HepG2 (cell line): ENCODE measurements around the gene ANKRD31. TPM values are rescaled to one million over a fixed set of nuclear protein-coding genes. Genes with fewer than 3 reads are reported as not detected.

Experiments
- BHLHE40 ChIP-seq: IDR thresholded peaks from 2 replicates; pipeline ENCODE4 v1.6.1; 2011; ENCODE audit warnings: low read length, improper control_type of control experiment
- DNMT1 ChIP-seq: sonication (generic); formaldehyde crosslinking; IDR thresholded peaks from 2 replicates; pipeline ENCODE4 v1.5.1; 2020; ENCODE audit warnings: mild to moderate bottlenecking, missing genetic modification reagents
- DNMT3B ChIP-seq: conservative IDR thresholded peaks from 2 replicates; pipeline ENCODE4 v1.6.1; 2016; ENCODE audit warnings: missing biosample characterization, control low read depth
- ELF3 ChIP-seq: IDR thresholded peaks from 2 replicates; pipeline ENCODE4 v1.6.1; 2016; ENCODE audit warnings: missing genetic modification reagents, missing compliant biosample characterization
- FOSL1 ChIP-seq: sonication (generic); formaldehyde crosslinking; IDR thresholded peaks from 2 replicates; pipeline ENCODE4 v1.9.0; 2021; ENCODE audit warnings: missing genetic modification reagents, borderline replicate concordance
- HDAC6 ChIP-seq: fragments of 200-600 bp; sonication (generic); IDR thresholded peaks from 2 replicates; pipeline ENCODE4 v1.7.0; 2017; ENCODE audit warnings: mild to moderate bottlenecking, antibody characterized with exemption, low read length, low read depth
- JARID2 ChIP-seq: sonication (generic); formaldehyde crosslinking; IDR thresholded peaks from 2 replicates; pipeline ENCODE4 v1.8.1; 2023; ENCODE audit warnings: missing genetic modification reagents, inconsistent platforms; ENCODE audit not compliant: insufficient replicate concordance
- NFE2L1 ChIP-seq: sonication (generic); formaldehyde crosslinking; IDR thresholded peaks from 2 replicates; pipeline ENCODE4 v1.4.0; 2020; ENCODE audit warnings: missing genetic modification reagents, mild to moderate bottlenecking, borderline replicate concordance
- NFYB ChIP-seq: sonication (generic); formaldehyde crosslinking; IDR thresholded peaks from 2 replicates; pipeline ENCODE4 v1.4.0; 2020; ENCODE audit warnings: missing genetic modification reagents
- POLR2G ChIP-seq: fragments of 200-400 bp; formaldehyde crosslinking; IDR thresholded peaks from 2 replicates; pipeline ENCODE4 v1.6.1; 2018; ENCODE audit warnings: mild to moderate bottlenecking, low read depth, low read length, moderate library complexity
- RBM39 ChIP-seq: fragments of 200-400 bp; formaldehyde crosslinking; IDR thresholded peaks from one replicate; pipeline ENCODE4 v1.6.1; 2018; ENCODE audit warnings: antibody characterized with exemption, mild to moderate bottlenecking, low read depth, low read length; ENCODE audit not compliant: poor library complexity, severe bottlenecking
- SIN3A ChIP-seq: IDR thresholded peaks from 2 replicates; pipeline ENCODE4 v1.6.1; 2011; ENCODE audit warnings: low read depth, mild to moderate bottlenecking, control low read depth, low read length, borderline replicate concordance
- SMC3 ChIP-seq: IDR thresholded peaks from 2 replicates; pipeline ENCODE4 v1.6.1; 2011; ENCODE audit warnings: low read length, improper control_type of control experiment
- ZFP82 ChIP-seq: sonication (generic); formaldehyde crosslinking; IDR thresholded peaks from 2 replicates; pipeline ENCODE4 v1.5.1; 2020; ENCODE audit warnings: mild to moderate bottlenecking, missing genetic modification reagents, borderline replicate concordance
- ZNF20 ChIP-seq: sonication (generic); formaldehyde crosslinking; IDR thresholded peaks from 2 replicates; pipeline ENCODE4 v1.4.0; 2020; ENCODE audit warnings: mild to moderate bottlenecking, moderate library complexity, missing genetic modification reagents
- ZNF335 ChIP-seq: sonication (generic); formaldehyde crosslinking; IDR thresholded peaks from 2 replicates; pipeline ENCODE4 v1.4.0; 2020; ENCODE audit warnings: missing genetic modification reagents
- ZNF430 ChIP-seq: sonication (generic); formaldehyde crosslinking; IDR thresholded peaks from 2 replicates; pipeline ENCODE4 v1.9.0; 2021; ENCODE audit warnings: mild to moderate bottlenecking, missing genetic modification reagents
- ZNF484 ChIP-seq: sonication (generic); formaldehyde crosslinking; IDR thresholded peaks from 2 replicates; pipeline ENCODE4 v1.5.1; 2020; ENCODE audit warnings: mild to moderate bottlenecking, low read depth, missing genetic modification reagents, borderline replicate concordance
- ZNF556 ChIP-seq: sonication (generic); formaldehyde crosslinking; IDR thresholded peaks from 2 replicates; pipeline ENCODE4 v1.4.0; 2020; ENCODE audit warnings: mild to moderate bottlenecking, missing genetic modification reagents, borderline replicate concordance
- ZNF557 ChIP-seq: sonication (generic); formaldehyde crosslinking; IDR thresholded peaks from 2 replicates; pipeline ENCODE4 v1.4.0; 2020; ENCODE audit warnings: missing genetic modification reagents
- ZNF605 ChIP-seq: sonication (generic); formaldehyde crosslinking; IDR thresholded peaks from 2 replicates; pipeline ENCODE4 v1.8.0; 2022; ENCODE audit warnings: mild to moderate bottlenecking, missing genetic modification reagents
- ZNF607 ChIP-seq: sonication (generic); formaldehyde crosslinking; IDR thresholded peaks from 2 replicates; pipeline ENCODE4 v1.5.1; 2020; ENCODE audit warnings: missing genetic modification reagents, mild to moderate bottlenecking, borderline replicate concordance
- ZNF616 ChIP-seq: sonication (generic); formaldehyde crosslinking; IDR thresholded peaks from 2 replicates; pipeline ENCODE4 v1.5.0; 2020; ENCODE audit warnings: low read depth, mild to moderate bottlenecking, missing genetic modification reagents
- ZSCAN25 ChIP-seq: sonication (generic); formaldehyde crosslinking; IDR thresholded peaks from 2 replicates; pipeline ENCODE4 v1.8.0; 2022; ENCODE audit warnings: mild to moderate bottlenecking, missing genetic modification reagents
- polyA plus RNA-seq, 8 experiments: library from polyadenylated mRNA; depleted of rRNA in 3 of 8; stranded (reverse) in 7 of 8; unstranded in 1 of 8; fragments of >200 nt; fragmentation: Illumina TruSeq in 4 of 8; extraction: Trizol in 4 of 8; gene quantifications; 2 replicates each; pipeline versions ENCODE4 v1.2.1 to v1.2.3, GENCODE V29; 2011 to 2016; ENCODE audit warnings: low read depth in 4 of 8, missing spikeins in 1 of 8, mixed read lengths in 1 of 8; ENCODE audit not compliant: insufficient read depth in 1 of 8
- total RNA-seq, 5 experiments: library from RNA; depleted of rRNA; stranded (reverse); fragments of >200 nt; fragmentation: Illumina TruSeq; extraction: Trizol; gene quantifications; 2 replicates each; pipeline ENCODE4 v1.2.3, GENCODE V29; 2016; ENCODE audit warnings: low read depth in 1 of 5
- TF ChIP-seq, protein P1 (sequence below): sonication (generic); formaldehyde crosslinking; IDR thresholded peaks from 2 replicates; pipeline ENCODE4 v1.8.1; 2023; ENCODE audit warnings: mild to moderate bottlenecking, missing genetic modification reagents
- TF ChIP-seq, protein P2 (sequence below): sonication (generic); formaldehyde crosslinking; IDR thresholded peaks from 2 replicates; pipeline ENCODE4 v1.4.0; 2020; ENCODE audit warnings: missing genetic modification reagents, borderline replicate concordance
- TF ChIP-seq, protein P3 (sequence below): fragments of 450-650 bp; IDR thresholded peaks from 2 replicates; pipeline ENCODE4 v1.6.1; 2017

Gene ANKRD31
- total and polyA plus RNA-seq, 2 of the 13 experiments (the other 11 are each of a cell fraction or from before 2014, with no cell fraction given), result 0.01 to 0.09 TPM

DNA sequence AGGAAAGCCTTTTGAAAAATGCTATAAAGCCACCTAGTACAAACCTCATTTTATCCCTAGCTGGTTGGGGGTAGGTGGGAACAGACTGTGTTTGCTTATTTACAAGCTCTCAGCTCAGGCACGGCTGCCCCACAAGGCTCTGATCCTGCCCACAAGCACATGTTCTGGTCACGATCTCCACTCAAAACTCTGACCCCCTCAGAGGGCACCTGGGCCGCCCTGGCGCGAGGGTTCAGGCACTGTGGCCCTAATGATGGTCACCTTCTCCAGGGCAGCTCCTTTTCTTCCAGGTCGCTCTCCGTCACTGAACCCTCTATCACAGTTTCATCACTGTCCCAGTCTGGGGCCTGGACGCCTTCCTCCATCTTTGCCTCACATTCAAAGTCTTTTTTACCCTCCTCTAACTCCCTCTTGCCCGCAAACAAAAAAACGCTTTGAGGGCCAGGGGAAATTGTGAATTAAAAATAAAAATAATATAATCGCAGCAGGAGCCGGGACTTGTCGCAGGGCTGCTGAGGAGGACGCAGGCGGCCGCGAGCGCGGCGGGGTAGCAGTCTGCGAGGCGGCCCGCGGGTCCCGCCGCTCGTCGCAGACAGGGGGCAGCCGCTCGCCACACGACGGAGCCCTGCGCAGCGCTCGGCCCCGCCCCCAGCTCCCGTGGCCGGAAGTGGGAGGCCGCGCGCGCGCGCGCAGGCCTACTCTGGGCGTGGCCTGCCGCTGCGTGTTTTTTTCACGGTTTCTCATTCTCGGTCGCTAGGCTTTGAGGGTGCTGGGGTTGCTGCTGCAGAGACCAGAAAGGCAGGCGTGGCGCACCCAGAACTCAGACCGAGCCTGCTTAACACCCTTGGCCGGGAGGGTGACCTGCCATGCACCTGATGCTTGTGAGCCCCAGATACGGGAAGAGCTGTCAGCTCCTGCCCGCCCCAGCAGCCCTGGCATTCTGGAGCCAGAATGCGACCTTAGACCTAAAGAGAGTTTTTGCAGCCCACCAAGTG lies at the start of gene ANKRD31 (continued):
- TF ChIP-seq, protein P1, sequence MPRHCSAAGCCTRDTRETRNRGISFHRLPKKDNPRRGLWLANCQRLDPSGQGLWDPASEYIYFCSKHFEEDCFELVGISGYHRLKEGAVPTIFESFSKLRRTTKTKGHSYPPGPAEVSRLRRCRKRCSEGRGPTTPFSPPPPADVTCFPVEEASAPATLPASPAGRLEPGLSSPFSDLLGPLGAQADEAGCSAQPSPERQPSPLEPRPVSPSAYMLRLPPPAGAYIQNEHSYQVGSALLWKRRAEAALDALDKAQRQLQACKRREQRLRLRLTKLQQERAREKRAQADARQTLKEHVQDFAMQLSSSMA (CRISPR knock-in tag), result 0 out of 2 replicates have a peak, but pooled peaks have one; percentile 35
- TF ChIP-seq DNMT3B, result 0 out of 2 replicates have a peak, but pooled peaks have one; percentile 31
- TF ChIP-seq BHLHE40, result peak; percentile 7; the same call in 1 of the 2 replicates
- TF ChIP-seq ZNF607 (CRISPR knock-in tag), result peak; percentile 74
- 0 out of 2 replicates have a peak, but pooled peaks have one; percentile 41 for TF ChIP-seq SIN3A
- peak; percentile 33; the same call in 1 of the 2 replicates for TF ChIP-seq ELF3 (CRISPR knock-in tag)
- no peak for TF ChIP-seq JARID2
- no peak for TF ChIP-seq NFE2L1
- no peak for TF ChIP-seq ZNF557
- TF ChIP-seq HDAC6, result no peak
- TF ChIP-seq ZFP82 (CRISPR knock-in tag), result no peak
- TF ChIP-seq RBM39, result peak; percentile 74
- peak; percentile 52; the same call in 1 of the 2 replicates for TF ChIP-seq DNMT1 (CRISPR knock-in tag)
- TF ChIP-seq NFYB (CRISPR knock-in tag), result 0 out of 2 replicates have a peak, but pooled peaks have one; percentile 12
- TF ChIP-seq, protein P2, sequence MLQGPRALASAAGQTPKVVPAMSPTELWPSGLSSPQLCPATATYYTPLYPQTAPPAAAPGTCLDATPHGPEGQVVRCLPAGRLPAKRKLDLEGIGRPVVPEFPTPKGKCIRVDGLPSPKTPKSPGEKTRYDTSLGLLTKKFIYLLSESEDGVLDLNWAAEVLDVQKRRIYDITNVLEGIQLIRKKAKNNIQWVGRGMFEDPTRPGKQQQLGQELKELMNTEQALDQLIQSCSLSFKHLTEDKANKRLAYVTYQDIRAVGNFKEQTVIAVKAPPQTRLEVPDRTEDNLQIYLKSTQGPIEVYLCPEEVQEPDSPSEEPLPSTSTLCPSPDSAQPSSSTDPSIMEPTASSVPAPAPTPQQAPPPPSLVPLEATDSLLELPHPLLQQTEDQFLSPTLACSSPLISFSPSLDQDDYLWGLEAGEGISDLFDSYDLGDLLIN (CRISPR knock-in tag), result peak; percentile 23; the same call in 1 of the 2 replicates
- TF ChIP-seq ZNF484 (CRISPR knock-in tag), result no peak
- TF ChIP-seq ZSCAN25 (CRISPR knock-in tag), result peak; percentile 67; the same call in 1 of the 2 replicates
- TF ChIP-seq ZNF20, result peak; percentile 59; the same call in 1 of the 2 replicates
- TF ChIP-seq, protein P3, sequence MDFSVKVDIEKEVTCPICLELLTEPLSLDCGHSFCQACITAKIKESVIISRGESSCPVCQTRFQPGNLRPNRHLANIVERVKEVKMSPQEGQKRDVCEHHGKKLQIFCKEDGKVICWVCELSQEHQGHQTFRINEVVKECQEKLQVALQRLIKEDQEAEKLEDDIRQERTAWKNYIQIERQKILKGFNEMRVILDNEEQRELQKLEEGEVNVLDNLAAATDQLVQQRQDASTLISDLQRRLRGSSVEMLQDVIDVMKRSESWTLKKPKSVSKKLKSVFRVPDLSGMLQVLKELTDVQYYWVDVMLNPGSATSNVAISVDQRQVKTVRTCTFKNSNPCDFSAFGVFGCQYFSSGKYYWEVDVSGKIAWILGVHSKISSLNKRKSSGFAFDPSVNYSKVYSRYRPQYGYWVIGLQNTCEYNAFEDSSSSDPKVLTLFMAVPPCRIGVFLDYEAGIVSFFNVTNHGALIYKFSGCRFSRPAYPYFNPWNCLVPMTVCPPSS, result no peak
- TF ChIP-seq ZNF605 (CRISPR knock-in tag), result peak; percentile 53; the same call in 1 of the 2 replicates
- peak; percentile 34; the same call in 1 of the 2 replicates for TF ChIP-seq ZNF616 (CRISPR knock-in tag)
- TF ChIP-seq ZNF335 (CRISPR knock-in tag), result no peak
- TF ChIP-seq ZNF556, result 0 out of 2 replicates have a peak, but pooled peaks have one; percentile 29
- no peak for TF ChIP-seq SMC3
- no peak for TF ChIP-seq FOSL1 (CRISPR knock-in tag)
- TF ChIP-seq POLR2G, result peak; percentile 88
- no peak for TF ChIP-seq ZNF430 (CRISPR knock-in tag)
